Brain pericyte (primary cell): ENCODE results near the gene RIPPLY3.
A peak's percentile ranks its signal among the peaks of the same experiment; 100 is the strongest.
"Not testable (repeated sequence)": the region's sequence is repeated elsewhere in the genome, so short reads cannot be mapped to it uniquely, and the experiment has no call there.

Source experiments
- DNase-seq: peaks from one replicate; pipeline ENCODE4 v3.0.0-alpha.2; 2012; ENCODE audit warnings: low read depth, low spot score

Gene RIPPLY3

GRCh38 chr21:36981049-36981391 lies 25.5 kb upstream of the RIPPLY3 start:
- DNase-seq: no peak

GRCh38 chr21:36981977-36982700 lies 24.4 kb upstream of the RIPPLY3 start:
- no peak for DNase-seq

- no peak for DNase-seq
These were observed 20.5 kb upstream of the RIPPLY3 start for GRCh38 chr21:36985751-36986594.

GRCh38 chr21:36987845-36988244 lies 18.7 kb upstream of the RIPPLY3 start:
- no peak for DNase-seq

GRCh38 chr21:36988536-36988935 lies 18.0 kb upstream of the RIPPLY3 start:
- no peak for DNase-seq

GRCh38 chr21:36989199-36989698 lies 17.3 kb upstream of the RIPPLY3 start:
- not testable (repeated sequence) for DNase-seq

GRCh38 chr21:36989699-36990507 lies 16.6 kb upstream of the RIPPLY3 start:
- peak; percentile 63 for DNase-seq

GRCh38 chr21:36990508-36991205 lies 15.8 kb upstream of the RIPPLY3 start:
- no peak for DNase-seq

- no peak for DNase-seq
These were observed 13.8 kb upstream of the RIPPLY3 start for GRCh38 chr21:36992671-36993070.

GRCh38 chr21:36994501-36995158 lies 11.9 kb upstream of the RIPPLY3 start:
- no peak for DNase-seq

GRCh38 chr21:36995285-36995684 lies 11.2 kb upstream of the RIPPLY3 start:
- DNase-seq: not testable (repeated sequence)

- DNase-seq: no peak
These were observed 7.2 kb upstream of the RIPPLY3 start for GRCh38 chr21:36999131-36999898.

GRCh38 chr21:37000381-37000780 lies 6.1 kb upstream of the RIPPLY3 start:
- DNase-seq: no peak

GRCh38 chr21:37001441-37001840 lies 5.1 kb upstream of the RIPPLY3 start:
- DNase-seq: no peak

GRCh38 chr21:37002851-37003250 lies 3.7 kb upstream of the RIPPLY3 start:
- DNase-seq: not testable (repeated sequence)

- DNase-seq: not testable (repeated sequence)
These were observed 2.6 kb upstream of the RIPPLY3 start for GRCh38 chr21:37003917-37004316.

GRCh38 chr21:37005548-37006485 lies 685 bp upstream of the RIPPLY3 start:
- no peak for DNase-seq

- no peak for DNase-seq
These were observed 2.2 kb downstream of the RIPPLY3 start for GRCh38 chr21:37008724-37009123.
